Activated CD4-positive, alpha-beta T cell treated with anti-CD3 and anti-CD28 coated beads, Interleukin-2, amount 50 U/mL, for 1 hour (primary cell): ENCODE results near the gene DNAJB1.
"Not testable (repeated sequence)": the region's sequence is repeated elsewhere in the genome, so short reads cannot be mapped to it uniquely, and the experiment has no call there.

ENCODE experiments used
- DNase-seq: peaks from one replicate; pipeline ENCODE4 v3.0.0-alpha.2; 2020

The DNAJB1 gene

DNA sequence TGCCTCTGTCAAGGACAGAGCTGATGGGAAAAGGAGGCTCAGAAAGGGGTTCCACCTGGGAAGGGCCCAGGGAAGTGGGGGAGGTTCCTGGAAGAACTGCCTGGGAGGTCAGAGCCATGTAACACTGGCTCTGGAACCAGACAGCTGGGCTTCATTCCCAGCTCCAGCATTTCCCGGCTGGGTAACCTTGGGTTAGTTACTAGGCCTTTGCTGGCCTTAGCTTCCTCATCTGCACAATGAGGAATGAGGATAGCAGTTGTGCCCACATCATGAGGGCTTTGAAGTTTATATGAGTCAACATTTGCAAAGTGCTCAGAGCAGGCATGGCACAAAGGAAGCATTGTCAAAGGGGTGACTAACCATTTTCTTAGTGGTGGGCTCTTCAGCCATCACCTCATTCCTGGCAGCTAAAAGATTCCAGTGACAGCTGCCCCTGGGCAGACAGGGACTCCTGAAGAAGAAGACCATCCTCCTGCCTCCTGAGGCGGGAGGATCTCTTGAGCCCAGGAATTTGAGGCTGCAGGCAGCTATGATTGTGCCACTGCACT, 1.7 kb upstream of the DNAJB1 start:
- DNase-seq, result no peak

DNA sequence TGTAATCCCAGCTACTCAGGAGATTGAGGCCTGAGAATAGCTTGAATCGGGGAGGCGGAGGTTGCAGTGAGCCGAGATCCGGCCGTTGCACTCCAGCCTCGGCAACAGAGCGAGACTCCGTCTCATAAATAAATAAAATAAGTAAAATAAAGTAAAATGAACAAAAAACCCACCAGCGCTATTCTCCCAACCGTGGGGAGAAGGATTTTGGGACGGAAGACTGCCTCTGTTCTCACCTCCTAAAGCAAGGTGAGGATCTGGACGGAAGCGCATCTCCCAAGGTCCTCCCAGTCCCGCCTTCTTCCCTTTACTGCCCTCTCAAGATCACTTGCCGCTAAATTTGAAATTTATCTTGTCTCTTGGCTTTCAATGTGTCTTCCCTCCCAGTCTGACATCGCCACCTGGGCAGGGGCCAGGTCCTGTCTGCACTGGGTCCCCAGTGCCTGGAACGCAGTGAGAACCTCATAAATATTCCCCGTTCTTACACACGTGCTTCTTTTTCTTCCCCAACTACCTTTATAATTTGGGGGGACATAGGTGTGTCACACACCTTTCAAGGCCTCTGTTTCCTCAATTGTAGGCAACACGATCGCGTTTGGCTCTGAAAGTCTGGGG, 1.2 kb upstream of the DNAJB1 start:
- DNase-seq, result no peak

DNA sequence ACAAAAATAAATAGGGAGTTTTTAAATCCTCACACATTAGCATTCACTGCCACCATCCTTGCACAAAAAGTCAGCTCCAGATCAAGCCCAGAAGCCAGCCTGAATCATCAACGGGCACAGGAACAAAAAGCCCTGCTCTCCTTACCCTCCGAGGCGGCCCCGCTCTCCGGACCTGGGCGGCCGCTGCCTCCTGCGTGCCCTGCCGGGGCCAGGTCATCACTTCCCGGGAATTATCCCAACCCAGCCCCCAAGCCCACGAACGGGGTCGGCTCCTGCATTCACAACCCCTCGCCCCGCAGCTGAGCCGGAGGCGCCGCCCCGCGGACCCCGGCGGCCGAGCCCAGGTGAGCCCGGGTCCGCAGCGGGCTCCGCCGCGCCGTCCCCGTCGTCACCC, 754 bp downstream of the DNAJB1 start:
- DNase-seq, result no peak

DNA sequence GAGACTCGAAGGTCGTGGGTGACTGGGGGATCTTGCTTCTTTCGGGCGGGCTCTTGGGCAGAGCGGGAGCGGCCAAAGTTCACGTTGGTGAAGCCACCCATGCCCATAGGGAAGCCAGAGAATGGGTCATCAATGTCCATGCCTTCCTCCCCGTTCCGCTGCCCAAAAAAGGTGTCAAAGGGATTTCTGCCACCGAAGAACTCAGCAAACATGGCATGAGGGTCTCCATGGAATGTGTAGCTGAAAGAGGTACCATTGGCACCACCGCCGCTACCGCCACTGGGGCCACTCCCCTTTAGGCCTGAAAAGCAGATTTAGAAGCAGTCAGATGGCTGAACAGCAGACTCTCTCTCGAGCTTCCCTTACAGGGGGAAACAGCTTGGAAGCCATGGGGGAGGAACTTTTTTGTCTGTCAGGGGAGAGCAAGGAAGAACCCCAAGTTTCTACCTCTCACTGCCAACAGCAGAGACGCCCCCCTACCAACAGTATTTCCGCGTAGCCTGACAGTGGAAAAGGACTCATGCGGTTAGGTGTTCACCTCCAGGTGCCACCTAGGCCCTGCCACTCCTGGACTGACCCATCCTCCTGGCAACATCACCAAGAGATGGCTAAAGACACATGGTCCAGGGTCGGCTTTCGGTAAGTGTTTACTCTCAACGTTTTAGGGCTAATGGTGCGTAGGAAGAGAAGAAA, 1.3 kb downstream of the DNAJB1 start:
- peak; percentile 18 for DNase-seq

DNA sequence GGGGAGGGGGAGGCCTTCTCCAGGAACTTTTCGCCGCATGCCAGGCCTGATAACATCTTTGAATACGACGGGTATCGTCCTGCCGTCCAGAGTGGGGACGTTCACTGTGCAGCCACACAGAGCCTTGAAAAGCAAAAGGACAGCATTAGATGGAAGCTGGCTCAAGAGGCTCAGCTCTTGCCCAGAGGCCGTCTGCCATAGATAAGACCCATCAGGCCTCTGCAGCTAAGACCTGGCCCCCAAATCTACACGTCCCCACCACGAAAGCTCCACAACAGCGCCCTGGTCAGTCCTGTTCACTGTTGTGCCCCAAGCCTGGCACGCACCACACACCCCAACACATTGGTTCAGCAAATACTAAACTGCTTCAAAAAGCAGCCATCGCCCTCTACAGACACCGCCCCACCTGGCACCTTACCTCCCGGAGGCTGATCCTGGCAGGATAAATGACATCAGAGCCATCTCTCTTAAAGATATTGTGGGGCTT, 2.1 kb downstream of the DNAJB1 start:
- DNase-seq, result no peak

DNA sequence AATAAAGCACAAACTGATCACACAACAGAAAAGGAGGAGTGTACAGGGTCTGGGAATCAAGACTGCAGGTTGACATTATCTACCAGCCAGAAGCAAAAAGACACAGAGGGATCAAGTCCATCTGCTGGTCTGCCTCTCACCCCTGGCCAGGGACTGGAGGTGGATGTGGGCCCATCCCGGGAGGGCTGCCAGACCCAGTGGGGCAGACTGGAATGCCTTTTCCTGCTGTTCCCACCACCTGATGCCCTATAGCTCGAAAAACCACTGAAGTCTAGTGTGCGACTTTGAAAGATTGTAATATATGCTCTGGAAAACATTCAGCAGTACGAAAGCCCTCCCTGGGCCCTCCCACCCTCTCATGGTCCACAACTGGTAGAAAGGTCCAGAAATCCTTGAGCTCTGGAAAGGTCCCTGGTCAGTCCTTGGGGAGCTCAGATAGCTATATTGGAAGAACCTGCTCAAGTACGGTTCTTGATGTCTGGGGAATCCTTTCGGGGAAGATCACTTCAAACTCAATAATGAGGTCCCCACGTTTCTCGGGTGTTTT, 2.6 kb downstream of the DNAJB1 start:
- DNase-seq, result no peak

DNA sequence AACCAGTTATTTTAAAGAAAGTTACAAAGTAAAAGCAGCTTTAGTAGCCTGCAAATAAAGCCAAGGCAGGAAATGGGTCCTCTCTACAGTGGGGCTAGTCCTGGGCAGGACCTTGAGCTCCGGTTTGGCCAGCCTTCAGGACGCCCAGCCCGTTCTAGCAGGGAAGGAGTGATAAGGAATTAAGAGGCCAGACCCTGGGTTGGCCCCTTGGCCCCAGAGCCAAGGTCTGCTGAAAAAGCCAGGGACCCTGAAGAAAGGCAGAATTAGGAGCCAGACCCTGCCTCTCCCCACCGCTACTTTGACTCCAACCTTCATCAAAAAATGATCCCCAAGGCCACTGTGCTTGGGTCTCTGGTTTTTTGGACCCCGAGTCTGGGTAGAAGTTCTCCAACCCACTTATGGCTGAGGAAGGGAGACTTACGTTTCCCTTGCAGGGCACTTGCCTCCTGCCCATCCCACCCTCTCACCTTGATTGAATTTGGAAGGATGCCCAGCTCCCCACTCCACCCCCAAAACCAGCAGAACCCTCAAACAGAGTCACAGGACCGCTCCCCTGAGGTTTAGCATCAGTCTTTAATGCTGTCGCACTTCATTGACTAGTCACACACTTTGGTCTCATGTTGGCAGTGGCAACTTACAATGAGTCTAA, 3.9 kb downstream of the DNAJB1 start:
- no peak for DNase-seq

DNA sequence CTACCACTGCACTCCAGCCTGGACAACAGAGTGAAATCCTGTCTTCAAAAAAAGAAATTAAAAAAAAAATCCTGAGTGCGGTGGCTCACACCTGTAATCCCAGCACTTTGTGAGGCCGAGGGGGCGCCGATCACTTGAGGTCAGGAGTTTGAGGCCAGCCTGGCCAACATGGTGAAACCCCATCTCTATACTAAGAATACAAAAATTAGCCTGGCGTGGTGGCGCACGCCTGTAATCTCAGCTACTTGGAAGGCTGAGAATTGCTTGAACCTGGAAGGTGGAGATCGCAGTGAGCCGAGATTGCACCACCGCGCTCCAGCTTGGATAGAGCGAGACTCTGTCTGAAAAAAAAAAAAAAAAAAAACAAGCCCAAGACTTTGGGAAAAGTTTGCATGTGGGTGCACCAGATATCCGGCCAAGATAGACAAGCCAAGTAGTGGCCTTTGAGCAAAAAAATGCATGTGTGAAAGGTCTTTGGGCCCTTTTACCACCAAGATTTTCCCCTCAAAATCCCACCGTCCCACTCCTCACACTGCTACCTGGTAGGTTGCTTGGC, 5.7 kb downstream of the DNAJB1 start:
- DNase-seq, result no peak

DNA sequence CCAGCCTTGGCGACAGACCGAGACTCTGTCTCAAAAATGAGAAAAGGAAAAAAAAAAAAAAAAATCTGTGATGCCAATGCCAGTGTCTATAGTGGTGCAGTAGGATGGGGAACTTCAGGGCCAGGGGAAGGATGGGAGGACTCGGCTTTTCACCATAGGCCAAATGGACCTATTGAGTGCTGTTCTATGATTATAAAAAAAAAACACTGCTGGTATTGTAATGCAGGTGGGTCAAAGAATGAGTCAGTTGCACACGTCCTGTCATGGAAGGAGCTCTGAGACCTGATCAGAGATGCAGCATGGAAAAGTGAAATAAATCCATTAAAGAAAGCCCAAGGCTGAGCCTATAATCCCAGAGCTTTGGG, 7.0 kb downstream of the DNAJB1 start:
- DNase-seq, result no peak

DNA sequence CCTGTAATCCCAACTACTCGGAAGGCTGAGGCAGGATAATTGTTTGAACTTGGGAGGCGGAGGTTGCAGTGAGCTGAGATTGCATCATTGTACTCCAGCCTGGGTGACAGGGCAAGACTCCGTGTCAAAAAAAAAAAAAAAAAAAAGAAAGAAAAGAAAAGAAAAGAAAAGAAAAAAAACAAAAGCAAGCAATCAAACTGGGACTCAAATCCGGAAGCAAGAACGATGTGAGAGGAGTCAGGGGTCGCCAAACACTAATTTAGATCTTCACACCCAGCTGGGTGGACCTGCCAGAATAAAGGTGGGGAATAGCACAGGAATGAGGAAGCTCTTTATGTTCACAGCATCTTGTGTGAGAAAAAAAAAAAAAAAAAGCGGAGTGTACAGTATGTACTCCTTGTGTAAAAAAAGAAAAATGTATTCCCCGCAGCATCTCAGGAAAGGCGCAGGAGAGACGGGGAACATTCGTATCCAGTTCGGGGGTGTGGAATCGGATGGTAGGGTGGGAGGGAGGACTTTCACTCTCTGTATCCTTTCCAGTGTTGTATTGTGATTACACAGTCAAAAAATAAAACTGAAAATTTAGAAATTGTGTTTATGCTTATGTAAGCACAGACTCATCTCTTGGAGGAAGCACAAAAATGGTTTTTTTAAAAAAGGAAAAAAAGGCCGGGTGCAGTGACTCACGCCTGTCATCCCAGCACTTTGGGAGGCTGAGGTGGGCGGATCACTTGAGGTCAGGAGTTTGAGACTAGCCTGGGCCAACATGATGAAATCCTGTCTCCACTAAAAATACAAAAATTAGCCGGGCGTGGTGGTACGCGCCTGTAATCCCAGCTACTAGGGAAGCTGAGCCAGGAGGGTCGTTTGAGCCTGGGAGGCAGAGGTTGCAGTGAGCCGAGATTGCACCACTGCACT, 7.6 kb downstream of the DNAJB1 start:
- DNase-seq, result no peak

DNA sequence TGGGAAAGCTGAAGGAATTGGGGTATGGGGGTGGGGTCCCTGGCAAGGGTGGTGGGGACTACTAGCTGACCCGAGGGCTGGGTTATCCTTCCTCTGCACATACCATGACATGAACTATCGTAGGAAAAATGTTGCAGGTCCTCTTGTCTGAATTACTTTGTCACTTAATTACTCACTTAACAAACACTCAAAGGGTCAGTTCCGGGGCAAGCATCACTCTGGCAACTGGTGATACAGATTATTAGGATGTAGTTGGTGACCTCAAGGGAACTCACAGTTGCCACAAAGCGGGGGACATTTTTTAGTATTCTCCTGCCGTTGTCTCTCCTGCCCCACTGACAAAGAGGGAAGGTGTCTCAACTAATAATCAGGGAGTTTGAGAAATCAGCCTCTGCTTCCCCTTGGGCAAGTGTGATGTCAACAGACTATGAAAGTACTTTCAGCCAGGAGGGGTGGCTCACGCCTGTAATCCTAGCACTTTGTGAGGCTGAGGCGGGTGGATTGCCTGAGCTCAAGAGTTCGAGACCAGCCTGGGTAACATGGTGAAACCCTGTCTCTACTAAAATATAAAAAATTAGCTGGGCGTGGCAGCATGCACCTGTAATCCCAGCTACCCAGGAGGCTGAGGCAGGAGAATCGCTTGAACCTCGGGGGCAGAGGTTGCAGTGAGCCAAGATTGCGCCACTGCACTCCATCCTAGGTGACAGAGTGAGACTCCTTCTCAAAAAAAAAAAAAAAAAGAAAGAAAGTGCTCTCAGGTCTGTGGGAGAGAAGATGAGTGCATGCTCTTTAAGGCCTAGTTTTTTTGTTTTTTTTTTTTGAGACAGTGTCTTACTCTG, 10.3 kb downstream of the DNAJB1 start:
- no peak for DNase-seq

DNA sequence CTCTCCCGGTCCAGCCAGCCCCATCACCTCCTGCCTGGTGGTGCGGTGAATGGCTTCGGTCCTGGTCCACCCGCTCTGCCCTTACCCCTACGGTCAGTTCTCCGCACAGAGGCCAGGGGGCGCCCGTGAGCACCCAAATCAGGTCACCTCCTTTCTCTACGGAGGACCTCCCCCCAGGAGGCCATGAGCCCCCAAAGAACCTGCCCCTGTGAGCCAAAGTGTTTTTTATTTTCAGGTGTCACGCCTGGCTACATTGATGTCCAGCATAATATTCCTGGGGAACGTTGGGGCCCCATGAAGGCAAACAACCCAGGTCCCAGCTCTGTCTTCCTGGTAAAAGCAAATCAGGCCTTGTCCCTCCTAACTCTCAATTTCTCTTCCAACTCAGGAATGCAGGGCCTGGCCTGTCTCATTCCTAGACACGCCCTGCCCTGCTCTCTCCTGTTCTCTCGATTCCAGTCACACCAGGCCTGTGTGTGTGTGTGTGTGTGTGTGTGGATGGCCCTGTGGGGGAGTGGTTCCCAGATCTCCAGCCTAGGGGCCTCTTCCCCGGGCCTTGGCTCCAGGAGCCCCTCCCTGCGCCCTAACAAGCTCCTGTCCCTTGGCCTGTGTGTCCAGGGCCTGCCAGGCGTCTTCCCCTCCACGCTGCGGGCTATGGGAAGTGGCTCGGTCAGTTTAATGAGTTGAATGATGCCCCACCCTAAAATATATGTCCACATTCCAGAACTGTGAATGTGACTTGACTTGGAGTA, 12.5 kb downstream of the DNAJB1 start:
- peak; percentile 74 for DNase-seq

DNA sequence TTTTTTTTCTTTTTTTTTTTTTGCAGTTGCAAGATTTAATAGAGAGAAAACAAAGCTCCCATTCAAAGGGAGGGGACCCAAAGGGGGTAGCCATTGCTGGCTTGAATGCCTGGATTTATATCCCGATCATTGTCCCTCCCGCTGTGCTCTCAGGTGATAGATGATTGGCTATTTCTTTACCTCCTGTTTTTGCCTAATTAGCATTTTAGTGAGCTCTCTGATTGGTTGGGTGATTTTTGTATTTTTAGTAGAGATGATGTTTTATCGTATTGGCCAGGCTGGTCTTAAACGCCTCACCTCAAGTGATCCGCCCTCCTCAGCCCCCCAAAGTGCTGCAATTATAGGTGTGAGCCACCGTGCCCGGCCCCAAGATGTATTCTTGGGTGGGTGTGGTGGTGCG, 13.6 kb downstream of the DNAJB1 start:
- DNase-seq, result not testable (repeated sequence)

DNA sequence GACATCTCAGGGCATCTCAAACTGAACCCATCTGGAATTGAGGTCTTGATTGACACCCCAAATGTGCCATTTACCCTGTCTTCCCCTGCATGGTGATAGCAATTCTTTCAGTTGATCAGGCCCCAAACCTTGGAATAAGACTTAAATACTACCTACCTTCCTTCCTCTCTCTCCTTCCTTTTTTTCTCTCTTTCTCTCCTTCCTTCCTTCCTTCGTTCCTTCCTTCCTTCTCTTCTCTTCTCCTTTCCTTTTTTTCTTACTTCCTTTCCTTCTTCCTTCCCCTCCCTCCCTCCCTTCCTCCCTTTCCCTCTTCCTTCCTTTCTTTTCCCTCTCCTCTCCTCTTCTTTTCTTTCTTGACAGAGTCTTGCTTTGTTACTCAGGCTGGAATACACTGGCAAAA, 14.9 kb downstream of the DNAJB1 start:
- DNase-seq, result no peak

DNA sequence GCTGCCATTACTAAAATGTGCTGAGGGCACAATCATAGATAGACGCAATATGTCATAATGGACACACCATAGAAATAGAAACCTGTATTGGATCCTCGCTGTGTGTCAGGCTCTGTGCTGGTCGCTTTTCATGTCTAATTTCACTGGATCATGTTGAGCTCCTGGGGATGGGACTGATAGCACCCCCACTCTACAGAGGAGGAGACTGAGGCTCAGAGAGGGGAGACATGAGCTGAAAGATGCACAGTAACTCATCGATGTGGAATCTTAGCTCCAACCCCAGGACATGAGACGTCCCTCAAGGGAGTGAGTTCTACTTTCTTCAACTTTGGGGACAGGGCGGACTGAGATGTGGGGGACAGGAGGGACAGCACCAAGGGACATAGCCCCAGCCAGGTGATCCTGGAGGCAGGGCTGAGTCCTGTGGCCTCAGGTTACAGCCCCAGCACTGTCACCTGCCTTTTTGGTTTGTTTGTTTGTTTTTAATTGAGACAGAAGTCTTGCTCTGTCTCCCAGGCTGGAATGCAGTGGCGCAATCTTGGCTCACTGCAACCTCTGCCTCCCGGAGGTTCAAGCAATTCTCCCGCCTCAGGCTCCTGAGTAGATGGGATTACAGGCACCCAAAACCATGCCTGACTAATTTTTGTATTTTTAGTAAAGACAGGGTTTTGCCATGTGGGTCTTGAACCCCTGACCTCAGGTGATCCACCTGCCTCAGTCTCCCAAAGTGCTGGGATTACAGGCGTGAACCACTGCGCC, 15.7 kb downstream of the DNAJB1 start:
- DNase-seq, result no peak

DNA sequence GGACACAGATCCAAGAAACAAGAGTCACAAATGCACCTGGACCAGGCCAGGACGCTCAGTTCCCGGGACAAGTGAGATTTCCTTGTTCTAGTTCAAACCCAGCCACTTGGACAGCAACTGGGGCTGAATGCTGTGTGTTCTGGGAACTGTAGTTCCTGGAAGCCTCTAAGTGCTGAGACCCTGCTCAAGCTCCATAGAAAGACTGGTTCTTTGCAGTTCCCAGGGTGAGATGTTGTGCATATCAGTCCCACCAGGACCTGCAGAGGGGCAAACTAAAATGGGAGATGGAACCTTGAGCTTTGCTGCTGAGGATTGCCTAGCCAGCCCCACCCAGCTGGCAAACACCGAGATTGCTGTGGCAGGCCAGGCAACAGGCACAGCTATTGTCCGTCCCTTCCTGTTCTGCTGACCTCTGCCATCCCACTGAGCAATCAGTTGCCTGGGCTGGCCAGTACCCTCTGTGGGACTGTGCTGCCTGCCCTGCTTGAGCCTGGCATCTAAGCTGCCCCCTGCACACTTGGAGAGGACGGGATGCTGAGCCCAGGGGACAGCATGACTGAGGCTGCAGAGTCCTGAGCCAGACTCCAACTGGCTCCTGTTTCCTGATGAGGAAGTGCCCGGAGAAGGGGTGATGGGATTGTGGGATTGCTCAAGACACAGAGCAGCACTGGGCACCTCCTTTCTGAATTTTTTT, 20.8 kb downstream of the DNAJB1 start:
- no peak for DNase-seq

DNA sequence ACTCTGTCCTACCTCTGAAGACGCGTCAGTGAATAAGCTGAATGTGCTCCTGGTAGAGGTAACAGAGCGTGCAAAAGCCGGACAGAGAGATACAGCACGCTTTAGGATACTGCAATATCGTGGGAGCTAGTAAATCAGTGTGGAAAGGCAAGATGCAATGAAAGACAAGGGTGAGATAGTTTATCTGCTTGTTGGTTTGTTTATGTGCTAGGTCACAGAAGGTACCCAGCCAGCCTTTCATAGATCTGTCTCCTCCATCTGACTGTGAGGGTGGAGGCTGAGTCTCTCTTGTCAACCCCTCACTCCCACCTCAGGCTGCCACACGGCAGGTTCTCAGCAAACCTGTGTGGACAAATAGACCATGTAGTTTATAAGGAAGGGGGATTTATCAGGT, 21.4 kb downstream of the DNAJB1 start:
- no peak for DNase-seq

DNA sequence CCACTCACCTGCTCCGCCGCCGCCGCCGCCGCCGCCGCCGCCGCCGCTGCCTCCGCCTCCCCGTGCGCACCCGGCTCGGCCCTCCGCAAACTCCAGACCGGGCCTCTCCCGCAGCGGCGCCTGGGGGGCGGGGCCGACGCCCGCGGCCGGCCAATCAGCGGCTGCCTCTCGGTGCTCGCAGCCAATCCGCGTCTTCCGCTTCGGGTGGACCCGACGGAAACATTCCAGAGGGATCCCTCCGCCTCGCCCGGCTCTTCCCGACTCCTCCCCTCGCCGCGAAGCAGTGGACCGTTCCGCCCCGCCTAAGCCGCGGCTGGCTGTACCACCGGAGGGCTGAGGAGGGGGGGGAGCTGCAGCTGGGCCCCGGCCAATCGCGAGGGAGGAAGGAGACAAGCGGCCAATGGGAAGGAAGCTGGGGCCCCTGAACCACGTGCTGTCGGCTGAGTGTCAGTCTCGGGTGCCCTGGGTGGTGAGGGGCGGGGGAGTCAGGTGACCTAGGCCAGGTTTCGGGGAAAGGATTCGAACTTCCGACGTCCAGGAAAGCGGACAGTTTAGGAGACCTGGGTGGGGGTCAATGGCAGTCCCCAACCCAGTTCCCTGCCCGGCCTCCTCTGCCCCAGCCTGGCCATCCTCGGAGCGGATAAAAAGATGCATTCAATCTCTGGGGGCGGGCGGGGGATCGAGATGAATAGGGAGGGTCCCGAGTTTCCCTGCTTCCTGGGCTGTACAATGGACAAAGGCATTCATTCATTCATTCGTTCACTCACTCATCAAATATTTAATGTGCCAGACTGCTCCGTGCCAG, 22.0 kb downstream of the DNAJB1 start, which contains the start of gene GIPC1:
Gene GIPC1 (minus strand): TSS at position 99 of the 805 bp plus-strand sequence. CDS start 13,151 bp downstream, outside the sequence.
- DNase-seq, result peak; percentile 79
